NCI-H524 (cell line): ENCODE measurements around the gene SERGEF.

ENCODE experiments used
- DNase-seq, 2 experiments: peaks; one replicate each; lab custom pipeline; 2025; lab: John Stamatoyannopoulos, UW

The SERGEF gene

DNA sequence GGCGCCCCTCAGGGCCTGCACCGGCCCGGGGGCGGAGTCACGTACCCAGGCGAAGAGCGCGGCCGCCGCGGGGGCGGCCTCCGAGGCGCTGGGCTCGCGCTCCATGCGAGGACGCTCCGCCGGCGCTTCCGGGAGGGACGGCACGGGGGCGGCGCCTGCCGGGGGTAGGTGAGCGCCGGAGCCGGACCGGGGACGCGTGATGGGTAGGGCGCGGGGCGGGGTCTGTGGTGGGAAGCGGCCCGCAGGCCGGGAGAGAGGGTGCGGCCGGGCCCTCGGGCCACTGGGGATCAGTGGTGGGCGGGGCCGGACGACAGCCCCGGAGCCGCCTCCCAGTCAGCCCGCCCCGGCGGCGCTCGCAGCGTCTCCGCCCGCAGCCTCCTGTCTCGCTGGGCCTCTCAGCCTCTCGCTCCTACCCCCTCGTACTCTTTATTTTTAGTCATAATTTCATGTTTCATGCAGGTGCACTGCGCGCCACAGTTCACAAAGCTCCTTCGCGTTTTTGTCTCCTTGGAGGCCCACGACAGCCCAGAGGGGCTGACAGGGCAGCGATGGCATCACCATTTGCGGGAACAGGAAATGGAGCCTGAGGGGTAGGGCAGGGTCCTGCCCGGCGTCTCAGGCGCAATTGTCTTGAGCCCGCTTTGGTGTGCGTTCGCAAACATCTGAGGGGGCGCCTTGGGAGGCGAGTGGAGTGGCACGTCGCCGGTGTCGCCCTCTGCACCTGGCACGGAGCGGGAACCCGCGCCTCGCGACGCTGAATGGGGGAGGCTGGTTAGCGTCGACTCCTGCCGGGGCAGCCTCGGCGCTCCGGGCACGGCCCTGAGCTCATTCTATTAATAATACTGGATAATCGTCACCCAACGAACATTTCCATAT, at the start of gene SERGEF:
Gene SERGEF, minus strand, starts transcription at position 142 of the 876 bp plus-strand sequence. Its CDS starts 37 bp downstream, at position 105.
- DNase-seq, result peak; percentile 82 to 89

DNA sequence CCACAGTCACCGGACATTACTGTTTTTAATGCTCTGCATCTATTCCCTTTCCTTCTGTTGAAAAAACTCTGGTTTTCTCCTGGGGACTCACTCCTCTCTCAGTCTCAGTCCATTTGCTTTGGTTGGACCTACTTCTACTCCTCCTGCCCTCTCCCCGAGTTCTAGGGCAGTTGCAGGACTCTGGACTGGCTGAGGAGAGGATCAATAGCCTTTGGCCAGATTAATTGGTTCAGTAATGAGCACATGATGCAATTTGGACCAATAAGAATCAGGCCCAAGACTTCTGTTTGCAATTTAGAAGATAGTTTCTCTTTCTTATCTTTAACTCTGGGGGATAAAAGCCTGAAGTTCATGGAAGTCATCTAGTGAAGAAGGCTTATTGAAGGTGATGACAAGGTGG, 48.5 kb upstream of the SERGEF start:
- no peak for DNase-seq

- DNase-seq, result no peak
Measured at GRCh38 chr11:18056561-18057181, 43.8 kb upstream of the SERGEF start.

- no peak for DNase-seq
Measured at GRCh38 chr11:18054511-18055103, 41.8 kb upstream of the SERGEF start.

DNA sequence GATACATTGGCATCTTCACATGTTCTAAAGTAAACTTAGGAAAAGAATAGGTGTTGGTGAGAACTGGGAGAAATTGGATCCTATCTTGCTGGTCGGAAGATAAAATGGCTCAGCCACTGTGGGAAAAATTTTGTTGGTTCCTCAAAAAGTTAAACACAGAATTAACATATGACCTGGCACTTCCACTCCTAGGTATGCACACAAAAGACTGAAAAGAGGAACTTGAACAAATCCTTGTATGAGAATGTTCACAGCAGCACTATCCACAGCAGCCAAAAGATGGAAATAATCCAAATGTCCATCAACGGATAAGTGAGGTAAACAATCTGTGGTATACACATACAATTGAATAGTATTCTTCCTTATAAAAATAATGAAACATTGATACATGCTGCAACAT, 38.0 kb upstream of the SERGEF start:
- DNase-seq, result no peak

DNA sequence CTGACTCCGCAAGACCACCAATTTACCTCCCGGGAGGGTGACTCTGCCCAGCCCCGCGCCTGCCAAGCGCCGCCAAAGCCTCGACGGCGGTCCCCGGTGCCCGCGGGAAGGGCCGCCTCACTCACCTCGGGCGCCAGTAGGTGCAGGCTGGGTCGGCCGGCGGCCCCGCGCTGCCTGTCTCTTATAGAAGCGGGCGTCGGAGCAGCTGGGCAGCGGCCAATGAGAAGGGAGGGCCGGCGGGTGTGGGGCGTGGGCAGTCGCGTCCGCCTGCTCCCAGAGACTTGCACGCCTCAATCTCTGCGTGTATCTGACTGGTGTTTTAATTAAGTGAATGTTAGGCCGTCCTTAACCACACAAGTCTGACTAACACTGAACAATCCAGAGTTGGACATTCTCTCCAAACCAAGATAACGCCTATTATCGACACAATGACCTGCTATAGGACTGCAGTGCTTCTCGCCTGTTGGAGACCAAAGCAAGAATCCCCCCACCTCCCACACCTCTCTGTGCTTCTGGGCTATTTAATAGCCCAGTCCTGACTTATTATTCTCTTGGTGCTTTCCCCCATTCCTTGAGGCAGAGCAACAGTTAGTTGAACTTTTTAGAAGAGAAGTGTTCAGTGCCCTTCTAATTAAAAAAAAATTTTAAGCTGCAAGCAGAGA, 33.4 kb upstream of the SERGEF start, which contains the start of gene TPH1:
Gene TPH1, minus strand, starts transcription at position 154 of the 662 bp plus-strand sequence. CDS start 5,507 bp downstream, outside the sequence.
- DNase-seq, result peak; percentile 36 to 49

DNA sequence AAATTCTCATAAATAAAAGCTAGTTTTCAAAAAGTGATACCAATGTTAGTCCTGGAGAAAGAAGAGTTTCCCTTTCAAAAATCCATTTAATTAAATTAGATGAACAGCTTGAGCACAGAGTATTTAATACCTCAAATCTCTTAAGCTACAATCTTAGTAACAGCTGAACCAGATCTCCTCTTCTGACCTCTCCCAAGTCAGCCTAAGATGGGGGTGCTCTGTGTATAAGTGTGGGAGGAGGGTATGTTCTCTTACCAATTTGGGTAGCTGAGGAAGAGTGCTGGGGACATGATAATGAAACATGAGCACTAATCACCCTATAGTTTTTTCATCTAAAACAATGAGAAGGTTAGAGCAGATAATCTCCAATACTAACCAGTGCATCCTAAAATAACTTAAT, 23.6 kb upstream of the SERGEF start:
- peak; percentile 45 to 92 for DNase-seq

GRCh38 chr11:18027475-18027874, 14.6 kb upstream of the SERGEF start:
- no peak for DNase-seq

DNA sequence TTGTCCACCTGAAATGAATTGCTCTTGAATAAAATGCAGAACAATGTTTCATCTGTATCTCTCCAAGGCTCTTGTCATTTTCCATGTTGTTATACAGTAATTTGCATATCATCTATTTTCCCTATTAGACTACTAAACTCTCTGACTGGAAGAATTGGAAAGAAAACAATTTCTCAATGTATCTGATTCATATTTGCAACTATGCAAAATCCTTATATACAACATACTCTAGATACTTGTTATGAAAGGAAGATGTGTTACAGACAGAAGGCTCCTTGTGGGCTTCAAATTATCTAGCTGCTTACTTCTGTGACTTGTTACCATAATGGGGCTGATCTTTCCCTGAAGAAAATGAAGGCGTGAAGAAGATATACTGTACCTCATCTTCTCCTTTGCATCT, 9.6 kb upstream of the SERGEF start:
- no peak for DNase-seq

DNA sequence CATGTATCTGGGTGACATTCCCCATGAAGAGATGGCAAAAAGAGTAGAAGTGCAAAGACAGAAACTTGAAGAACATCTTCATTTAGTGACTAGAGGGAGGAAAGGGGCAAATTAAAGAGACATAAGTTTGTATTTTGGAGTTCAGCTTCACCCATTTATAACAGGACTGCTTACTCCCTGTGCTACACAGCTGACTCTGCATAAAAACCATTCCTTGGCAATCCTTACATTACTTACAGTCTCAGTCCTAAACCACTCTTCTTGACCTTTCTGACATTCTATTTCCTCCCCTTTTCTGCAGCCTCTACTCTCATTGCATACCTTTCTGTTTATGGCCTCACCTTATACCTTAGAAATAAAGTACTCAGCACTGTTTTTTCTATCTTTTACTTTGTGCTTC, 6.8 kb upstream of the SERGEF start:
- no peak for DNase-seq

DNA sequence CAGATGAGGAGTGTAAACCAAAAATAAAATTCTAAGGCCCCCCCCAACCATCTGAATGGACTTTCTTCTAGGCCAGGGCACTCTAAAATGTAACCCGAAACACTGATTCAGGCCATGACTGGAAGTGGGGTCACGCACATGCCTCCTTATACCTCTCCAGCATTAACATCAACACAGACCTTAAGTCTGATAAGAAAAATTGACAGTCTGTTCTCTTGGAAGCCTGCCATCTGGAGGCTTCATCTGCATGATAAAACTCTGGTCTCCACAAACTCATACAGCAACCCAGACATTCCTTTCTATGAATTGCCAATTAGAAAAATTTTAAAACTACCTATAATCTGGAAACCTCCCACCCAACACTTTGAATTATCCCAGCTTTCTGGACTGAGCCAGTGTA, 3.9 kb upstream of the SERGEF start:
- peak; percentile 39 to 71 for DNase-seq

DNA sequence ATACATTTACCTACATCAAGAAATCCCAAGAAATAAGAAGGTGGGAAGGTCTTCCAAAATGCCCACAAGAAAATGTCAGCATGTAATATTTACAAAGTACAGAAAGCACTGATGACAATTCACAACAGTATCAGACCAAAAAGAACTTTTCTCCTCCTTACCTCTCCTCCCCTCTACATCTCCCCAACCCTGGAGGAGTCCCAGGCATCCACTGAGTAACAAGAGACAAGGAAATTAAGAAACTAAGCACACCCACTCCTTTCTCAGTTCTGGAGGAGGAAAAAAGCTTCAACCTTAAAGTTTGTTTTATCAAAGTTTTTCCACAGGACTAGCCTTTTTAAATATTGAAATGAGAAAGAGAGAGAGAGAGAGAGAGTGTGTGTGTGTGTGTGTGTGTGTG, 2.0 kb upstream of the SERGEF start:
- no peak for DNase-seq

DNA sequence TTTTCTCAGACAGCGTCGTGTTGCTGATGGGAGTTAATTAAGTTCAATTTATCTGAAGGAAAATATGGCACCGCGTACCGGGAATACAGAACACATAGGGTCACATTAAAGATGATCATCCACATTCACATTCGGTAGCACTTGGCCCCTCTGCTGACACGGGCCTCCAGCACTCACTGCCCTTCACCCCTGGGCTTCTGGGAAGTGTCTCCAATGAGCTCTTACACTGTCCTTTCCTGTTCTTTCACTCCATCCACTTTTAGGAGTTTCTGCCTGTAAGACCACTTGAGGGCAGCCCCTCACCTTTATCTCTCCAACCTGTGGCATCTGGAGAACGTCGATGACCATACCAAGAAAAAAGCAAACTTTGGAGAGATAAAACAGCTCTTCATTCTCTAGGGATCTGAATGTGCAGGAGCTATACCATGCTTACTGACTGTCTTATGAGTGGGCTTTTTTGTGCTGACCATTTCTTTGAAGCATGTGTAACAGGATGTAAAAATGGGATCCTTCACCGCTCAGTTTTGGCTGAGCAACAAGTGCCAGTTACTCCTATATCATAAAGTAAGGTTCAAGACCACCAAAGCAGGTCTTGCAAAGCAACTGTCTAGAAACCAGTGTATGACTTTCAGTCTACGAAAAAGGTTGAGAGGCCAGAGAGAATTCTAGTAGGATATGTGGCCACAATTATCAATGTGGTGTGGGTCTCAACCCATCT, 1.1 kb upstream of the SERGEF start:
- peak; percentile 10 to 40 for DNase-seq

DNA sequence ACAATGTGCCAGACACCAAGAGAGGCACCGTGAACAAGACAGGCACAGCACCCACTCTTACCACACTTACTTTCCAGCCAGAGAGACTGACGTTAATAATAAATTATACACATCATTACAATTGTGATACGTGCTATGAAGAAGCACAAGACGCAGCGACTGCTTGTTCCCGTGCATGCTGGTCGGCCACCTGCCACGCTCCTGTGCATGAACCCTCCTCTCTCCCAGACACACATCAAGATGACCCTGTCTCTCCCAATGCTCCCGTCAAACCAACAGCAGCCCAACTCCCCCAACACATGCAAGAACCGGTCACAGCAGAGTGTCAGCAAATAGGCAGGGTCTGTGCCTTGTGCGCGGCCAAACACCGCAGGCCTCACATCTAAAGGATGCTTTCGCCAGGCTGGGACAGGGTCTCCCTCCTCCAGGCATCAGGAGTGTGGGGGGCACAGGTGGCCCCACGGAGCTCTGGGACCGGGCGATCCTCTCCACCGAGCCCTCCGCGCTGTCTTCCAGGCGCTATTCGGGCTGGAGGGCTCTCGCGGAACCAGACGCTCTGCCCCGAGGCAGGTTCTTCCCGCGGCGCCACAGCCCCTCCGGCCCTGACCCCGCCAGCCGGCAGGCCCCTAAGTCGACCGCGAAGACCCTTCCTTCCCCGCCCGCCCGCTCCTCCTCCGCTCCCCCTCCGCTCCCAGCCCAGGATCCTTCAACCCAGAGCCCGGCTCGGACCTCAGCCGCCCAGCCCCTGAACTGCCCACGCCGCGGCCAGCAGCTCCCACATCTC, 533 bp downstream of the SERGEF start:
- peak; percentile 43 to 54 for DNase-seq

- no peak for DNase-seq
Measured at GRCh38 chr11:18011633-18012032, 1.2 kb downstream of the SERGEF start.

- DNase-seq, result no peak
Measured at GRCh38 chr11:18010977-18011586, 1.8 kb downstream of the SERGEF start.

GRCh38 chr11:18010121-18010670, 2.7 kb downstream of the SERGEF start:
- DNase-seq, result peak; percentile 5 to 48

DNA sequence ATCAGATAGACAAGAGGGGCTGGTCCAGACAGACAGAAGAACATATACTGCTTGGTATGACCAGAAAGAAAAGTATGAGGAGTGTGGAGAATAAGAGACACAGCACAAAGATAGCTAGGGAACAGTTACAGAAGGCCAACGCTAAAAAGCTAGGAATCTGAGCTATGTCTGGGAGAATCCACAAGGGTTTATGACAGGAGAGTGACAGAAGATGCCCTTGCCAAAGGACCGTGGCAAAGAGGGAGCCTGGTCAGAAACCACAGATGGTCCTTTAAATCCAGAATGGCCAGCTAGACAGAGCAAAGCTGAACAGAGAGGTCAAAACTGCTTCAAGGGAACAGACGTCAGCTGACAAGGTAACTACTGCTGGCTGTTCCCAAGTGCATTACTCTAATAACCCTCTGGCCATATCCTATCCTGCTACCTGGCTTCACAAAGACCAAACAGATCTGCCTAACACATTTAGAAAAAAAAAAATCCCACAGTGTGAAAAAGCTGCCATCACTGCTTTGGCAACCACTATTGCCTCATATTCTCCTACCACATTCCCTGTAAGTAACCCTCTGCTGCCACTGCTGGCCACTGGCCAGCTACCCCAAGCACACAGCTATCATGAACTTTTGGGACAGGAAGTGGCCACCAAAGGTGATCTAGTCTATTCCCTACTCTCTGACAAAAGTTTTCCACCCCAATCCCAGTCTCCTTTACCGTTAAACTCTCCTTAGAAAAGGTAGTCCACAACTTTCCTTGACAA, 7.3 kb downstream of the SERGEF start:
- DNase-seq, result no peak

GRCh38 chr11:18001191-18001590, 11.7 kb downstream of the SERGEF start:
- DNase-seq, result no peak
